H1 (cell line): ENCODE results near the gene PIK3C2G. TPM values are rescaled to one million over a fixed set of nuclear protein-coding genes. Genes with fewer than 3 reads are reported as not detected.

Source experiments
- FOSL1 ChIP-seq: IDR thresholded peaks from 2 replicates; pipeline ENCODE4 v1.6.1; 2011; ENCODE audit warnings: mild to moderate bottlenecking, low read depth, low read length, moderate library complexity; ENCODE audit not compliant: insufficient read depth
- KDM5A ChIP-seq: fragments of 200-600 bp; IDR thresholded peaks from 2 replicates; pipeline ENCODE4 v1.7.1; 2012; ENCODE audit warnings: mild to moderate bottlenecking, low read length, inconsistent platforms, mixed read lengths
- NANOG ChIP-seq: IDR thresholded peaks from 2 replicates; pipeline ENCODE4 v1.6.1; 2011; ENCODE audit warnings: low read length, low read depth, mild to moderate bottlenecking, inconsistent platforms; ENCODE audit not compliant: insufficient read depth, poor library complexity, severe bottlenecking
- PHF8 ChIP-seq: fragments of 200-600 bp; sonication (generic); conservative IDR thresholded peaks from 2 replicates; pipeline ENCODE4 v1.7.1; 2012; ENCODE audit warnings: low read depth, mild to moderate bottlenecking, inconsistent platforms, low read length, moderate library complexity
- TEAD4 ChIP-seq: IDR thresholded peaks from 2 replicates; pipeline ENCODE4 v1.6.1; 2012; ENCODE audit warnings: low read depth, low read length, inconsistent platforms, mixed read lengths
- polyA plus RNA-seq, 7 experiments: library from polyadenylated mRNA; depleted of rRNA in 3 of 7; stranded (reverse) in 5 of 7; unstranded in 2 of 7; fragments of >200 nt in 5 of 7; fragments of 200-250 nt in 2 of 7; gene quantifications; 1 replicate in 5 of 7; 2 replicates in 1 of 7; 4 replicates in 1 of 7; pipeline versions ENCODE4 v1.2.1 to v1.2.3, GENCODE V29; 2011 to 2013; ENCODE audit warnings: missing spikeins in 2 of 7, mixed read lengths in 2 of 7
- total RNA-seq: library from RNA; stranded (reverse); fragmentation: NEBNext Ultra II Directional; extraction: Animal tissue kit (Norgen Biotek cat#: 25700); gene quantifications from 2 replicates; pipeline ENCODE4 v1.2.1, GENCODE V29; 2021

Gene PIK3C2G
- total and polyA plus RNA-seq, 2 of the 8 experiments (the other 6 are each of a cell fraction or from before 2014, with no cell fraction given), result not detected

DNA sequence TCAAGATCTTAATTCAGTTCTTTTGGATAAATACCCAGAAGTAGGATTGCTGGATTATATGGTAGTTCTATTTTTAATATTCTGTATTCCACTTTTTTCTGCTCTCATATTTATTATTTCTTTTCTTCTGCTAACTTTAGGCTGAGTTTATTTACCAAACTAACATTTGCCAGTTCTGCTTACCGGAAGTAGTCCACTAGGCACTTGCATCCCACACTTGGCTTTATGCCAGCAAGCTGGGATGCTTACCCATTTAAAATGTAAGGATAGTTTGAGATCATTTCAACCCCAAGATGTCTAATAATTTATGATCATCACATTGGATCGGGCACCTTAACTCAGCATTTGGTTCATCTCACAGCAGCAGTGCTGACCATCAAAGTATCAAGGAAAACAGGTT is 96.8 kb downstream of the PIK3C2G start (continued):
- TF ChIP-seq NANOG (no peak), FOSL1 (no peak), KDM5A (no peak), PHF8 (no peak), TEAD4 (no peak)
- TF ChIP-seq, all 59 proteins: peak for 0
